HPDE6-E6E7 (cell line): ENCODE data around the gene C14orf93.

ENCODE experiments used
- DNase-seq: peaks from one replicate; pipeline ENCODE4 v3.0.0; 2011; ENCODE audit warnings: missing footprints; ENCODE audit errors: extremely low spot score

C14orf93 gene

DNA sequence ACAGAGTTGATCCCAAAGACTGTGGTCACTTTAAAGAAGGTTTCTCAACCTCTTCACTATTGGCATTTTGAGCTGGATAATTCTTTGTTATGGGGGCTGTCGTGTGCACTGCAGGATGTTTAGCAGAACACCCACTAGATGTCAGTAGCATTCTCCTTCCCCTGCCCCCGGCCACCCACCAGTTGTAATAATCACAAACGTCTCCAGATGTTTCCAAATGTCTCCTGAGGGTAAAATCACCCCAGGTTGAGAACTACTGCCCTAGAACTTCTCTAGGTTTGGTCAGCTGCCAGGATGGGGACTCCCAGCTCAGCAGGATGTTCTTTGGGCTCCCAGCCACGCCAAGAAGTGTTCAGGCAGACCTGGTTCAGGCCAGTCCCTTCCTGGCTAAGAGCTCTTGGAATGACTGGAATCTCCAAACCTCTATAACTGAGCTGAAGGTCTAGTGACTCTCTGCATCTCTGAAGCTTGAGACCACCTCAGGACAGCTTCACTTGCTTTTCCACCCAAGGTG lies 15.1 kb downstream of the C14orf93 start:
- DNase-seq = no peak

DNA sequence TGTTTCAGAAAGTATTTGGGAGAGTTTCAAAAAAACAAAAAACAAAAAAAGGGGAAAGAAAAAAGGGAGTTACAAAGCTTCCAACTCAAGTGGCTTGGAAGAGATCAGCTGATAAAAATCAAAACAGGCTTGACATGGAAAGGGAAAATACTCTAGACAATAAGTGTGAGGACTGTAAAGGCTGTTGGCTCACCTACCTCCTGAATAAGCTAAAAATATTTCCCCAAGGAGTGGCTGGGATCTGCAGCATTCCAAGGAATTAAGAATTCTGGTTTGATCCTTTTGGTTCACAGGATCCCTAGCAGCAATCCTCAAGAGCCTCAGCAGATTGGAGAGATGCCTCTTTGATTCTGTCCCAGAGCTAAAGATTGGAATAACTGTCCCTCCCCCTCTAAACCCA lies 16.4 kb downstream of the C14orf93 start:
- DNase-seq = no peak

DNA sequence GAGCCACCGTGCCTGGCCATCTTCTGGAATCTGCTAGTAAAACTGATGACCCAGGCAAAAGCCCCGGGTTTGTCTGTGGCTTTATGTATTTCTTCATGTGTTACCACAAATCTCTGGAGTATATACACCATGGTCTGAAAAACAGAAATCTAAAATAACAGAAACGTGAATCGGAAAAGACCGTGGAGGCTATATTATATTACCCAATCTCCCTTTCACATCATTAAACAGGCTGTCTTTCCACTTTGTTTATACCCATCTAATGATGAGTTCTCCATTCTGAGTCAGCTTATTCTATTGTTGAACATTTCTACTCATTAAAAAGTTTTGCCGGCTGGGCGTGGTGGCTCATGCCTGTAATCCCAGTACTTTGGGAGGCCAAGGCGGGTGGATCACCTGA lies 18.1 kb downstream of the C14orf93 start:
- no peak for DNase-seq

DNA sequence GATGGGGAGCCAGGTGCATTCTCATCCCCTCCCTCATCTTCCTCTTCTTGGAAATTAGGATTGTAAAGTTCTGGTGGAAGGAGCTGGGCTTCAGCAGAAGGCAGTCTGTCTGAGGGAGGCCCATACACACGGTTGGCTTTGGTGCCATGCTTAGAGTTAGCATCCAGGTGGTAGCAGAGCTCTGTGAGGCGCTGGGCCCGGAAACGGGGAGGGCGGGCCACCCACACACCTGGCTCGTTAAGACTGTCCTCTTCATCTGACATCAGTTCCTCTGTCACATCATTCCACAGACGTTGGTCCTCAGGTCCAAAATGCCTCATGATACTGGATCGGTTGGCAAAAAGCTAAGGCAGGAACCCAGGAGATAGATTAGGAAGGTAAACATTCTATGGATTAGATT lies 22.7 kb downstream of the C14orf93 start:
- no peak for DNase-seq

DNA sequence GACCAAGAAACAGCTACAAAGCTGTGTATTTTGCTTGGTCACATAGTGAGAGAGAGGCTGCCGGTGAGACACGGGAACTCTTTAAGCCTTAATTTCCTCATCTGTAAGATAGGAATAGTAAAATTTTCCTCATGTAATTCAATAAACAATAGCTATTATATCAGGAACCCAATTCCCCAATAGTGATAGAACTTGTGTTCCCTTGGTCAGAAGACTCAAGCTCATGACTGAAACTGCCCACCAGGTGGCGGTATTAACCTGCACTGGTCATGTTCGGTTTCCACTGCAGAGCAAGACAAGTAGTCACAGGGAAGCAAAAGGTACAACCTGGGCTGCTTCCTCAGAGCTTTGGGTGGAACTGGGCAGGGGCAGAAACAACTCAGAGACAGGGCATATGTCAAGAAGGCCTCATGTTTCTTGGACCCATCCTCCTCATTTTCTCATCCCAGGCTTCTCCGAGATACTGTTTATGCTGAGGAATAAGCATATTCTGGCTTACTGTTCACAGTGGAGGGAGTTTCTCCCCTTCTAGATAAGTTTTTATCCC lies 23.4 kb downstream of the C14orf93 start:
- no peak for DNase-seq

DNA sequence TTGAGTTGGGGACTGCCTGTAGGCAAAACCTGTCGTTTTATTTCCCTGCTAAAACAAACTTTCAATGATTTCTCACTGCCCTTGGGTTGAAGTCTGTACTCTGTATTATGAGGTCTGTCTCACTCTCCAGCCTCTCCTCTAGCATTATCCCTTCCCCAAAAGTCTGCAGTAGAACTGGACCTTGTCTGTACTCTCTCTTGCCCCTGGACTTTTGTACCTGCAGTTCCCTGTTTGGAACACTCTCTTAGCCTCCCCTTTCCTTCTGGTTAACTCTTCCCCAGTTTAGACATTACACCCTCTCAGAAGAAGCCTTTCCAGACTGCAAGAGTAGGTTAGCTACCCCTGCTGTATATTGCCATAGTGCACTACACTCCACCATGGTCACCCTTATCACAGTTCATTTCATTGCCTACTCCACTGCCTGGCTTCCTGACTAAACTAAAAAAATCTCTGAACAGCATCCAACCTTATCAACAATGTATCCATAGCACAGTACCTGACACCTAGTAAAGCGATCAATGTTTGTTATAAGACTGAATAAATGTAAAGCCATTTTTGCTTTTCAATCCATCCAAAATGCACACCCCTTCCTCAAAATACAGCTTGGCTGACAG lies 23.9 kb downstream of the C14orf93 start:
- no peak for DNase-seq

DNA sequence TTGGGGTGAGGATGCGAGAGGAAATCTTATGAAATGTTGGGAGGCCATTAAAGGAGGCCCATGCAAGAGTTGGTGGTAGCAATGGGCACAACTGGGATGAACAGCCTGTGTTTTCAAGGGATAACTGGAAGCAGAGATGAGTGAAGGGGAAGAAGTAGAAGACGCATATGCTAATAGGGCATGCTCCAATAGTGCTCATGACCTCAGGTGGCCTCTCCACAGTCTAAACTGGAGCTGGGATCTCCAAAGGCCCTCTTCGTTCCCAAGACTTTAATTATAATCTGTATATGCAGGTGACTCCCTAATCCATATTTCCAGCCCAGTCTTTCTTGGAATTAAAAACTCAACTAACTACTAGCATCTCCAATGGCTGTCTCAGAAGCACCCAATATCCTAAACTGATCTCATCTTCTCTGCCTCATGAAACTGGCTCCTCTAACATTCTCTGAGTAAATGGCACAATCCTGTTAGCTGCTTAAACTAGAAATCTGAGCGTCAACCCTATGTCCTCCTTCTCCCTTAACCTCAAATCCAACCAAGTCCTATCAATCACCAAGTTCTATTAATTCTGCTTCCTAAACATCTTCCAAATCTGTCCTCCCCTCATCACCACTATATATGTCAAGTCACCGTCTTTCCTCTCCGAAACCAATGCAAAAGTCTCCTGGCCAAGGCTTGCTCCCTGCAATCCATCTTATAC lies 24.8 kb downstream of the C14orf93 start:
- DNase-seq = no peak

DNA sequence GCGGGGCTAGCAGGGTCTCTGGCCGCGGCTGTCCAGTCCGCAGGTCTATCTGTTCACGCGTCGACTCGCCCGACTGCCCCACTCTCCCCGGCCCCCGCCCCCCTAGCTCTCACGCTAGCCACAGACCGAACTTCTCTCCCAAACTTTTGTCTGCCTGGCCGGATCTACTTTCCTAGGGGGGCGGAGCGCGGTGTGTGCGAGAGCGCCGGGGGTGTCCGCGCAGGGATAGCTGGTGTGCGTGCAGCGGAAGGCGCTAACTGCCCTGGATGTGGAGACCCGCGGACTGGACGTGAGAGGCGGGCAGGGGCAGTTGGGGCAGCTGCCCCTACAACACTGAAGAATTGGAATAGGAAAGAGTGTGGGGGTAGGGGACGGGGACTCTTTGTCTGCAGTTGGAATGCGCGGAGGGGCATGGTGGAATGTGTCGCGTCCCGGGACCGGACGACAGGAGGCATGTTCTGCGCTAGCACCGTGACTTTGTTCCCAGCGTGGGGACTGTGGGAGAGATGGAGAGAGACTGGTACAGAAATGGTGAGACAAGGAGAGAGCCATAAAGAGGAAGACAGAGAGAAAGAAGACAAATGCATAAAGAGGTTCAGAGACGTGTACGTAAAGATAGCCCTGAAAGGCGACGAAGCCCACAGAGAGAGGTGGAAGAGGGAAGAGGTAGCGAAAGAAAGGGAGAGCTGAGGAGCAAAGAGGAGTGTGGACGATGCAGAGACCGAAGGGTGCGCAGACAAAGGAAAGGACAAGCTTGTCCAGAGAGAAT lies 27.3 kb downstream of the C14orf93 start, which contains the start of gene AJUBA:
AJUBA (minus strand) TSS at position 75 of the 769 bp plus-strand sequence. CDS start 285 bp downstream, outside the sequence.
- no peak for DNase-seq

DNA sequence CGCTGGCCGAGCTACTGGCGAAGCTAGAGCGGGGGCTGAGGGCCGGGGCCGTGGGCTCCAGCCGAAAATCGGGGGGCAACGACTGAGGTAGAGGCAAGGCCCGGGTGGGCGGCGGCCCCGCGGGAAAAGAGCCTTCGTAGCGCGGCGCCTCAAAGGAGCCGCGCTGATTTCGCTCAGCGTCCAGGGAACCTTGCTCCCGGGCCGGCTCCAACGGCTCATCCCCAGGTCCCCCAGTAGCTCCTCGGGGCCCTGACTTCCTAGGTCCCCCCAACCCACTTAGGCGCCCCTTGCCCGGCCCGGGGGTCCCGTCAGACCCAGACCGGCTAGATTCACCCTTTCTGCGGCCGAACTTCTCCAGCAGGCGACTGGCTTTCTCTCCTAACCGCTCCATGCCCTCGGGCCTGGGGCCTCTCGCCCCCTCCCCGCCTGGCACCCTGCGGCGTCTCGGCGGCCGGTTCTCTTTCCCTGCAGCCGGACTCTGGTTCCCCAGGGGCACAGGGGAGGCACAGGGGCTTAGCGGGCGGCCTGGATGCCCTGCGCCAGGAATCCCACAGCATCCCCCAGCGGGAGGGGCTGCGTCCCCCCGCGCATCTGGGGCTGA lies 28.0 kb downstream of the C14orf93 start:
- DNase-seq = no peak

DNA sequence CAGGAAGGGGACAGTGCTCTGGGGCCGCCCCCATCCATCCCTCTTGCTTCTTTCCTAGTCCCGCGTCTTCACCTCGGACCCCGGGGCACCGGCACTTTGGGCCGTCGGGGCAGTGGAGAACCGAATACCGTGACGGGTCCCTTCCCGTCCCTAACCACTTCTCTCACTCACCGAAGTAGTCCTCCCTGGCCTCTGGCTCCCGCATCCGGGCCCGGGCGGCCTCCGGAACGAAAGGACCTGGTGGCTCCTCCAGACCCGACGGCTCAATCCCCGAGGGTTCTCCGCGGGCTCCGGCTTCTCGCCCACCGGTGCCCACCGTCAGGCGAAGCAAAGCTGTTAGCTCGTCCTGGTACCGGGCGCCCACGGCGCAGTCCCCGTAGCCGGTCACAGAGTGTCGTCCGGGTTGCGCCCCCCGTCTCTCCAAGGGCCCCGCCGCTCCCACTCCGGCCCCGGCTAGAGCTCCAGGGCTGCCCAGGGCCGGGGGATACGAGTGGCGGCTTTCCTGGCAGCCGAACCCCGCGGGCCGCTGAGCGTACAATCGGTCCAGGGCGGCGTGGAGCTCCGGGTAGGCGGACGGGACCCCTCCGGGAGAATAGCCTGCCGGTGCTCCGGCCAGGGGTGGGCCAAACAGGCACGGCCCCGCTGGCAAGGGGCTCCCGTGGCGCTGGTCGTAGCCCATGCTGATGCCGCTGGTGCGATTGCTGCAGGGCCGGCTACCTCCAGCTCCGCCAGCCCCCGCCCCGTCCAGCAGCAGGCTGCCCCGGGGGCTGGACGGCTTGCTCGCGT lies 28.7 kb downstream of the C14orf93 start:
- no peak for DNase-seq

DNA sequence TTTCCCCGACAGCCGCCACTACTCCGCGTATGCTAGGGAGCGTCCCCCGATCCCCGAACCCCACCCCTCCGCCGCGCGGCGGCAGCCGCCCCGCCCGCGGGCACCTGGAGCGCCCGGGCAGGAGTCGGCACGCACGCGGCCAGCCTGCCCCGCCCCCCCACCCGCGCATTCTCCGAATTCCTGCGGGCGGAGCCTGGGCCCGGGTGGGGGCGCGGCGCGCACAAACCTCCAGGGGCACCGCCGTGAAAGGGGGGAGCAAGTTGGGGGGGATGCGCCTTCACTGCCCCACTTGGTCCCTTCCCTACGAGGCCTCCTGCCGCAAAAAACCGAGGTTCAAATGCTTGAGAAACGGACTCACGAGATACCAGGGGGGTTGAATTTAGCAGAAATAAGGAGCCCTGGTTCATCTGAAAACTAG lies 29.3 kb downstream of the C14orf93 start:
- no peak for DNase-seq

DNA sequence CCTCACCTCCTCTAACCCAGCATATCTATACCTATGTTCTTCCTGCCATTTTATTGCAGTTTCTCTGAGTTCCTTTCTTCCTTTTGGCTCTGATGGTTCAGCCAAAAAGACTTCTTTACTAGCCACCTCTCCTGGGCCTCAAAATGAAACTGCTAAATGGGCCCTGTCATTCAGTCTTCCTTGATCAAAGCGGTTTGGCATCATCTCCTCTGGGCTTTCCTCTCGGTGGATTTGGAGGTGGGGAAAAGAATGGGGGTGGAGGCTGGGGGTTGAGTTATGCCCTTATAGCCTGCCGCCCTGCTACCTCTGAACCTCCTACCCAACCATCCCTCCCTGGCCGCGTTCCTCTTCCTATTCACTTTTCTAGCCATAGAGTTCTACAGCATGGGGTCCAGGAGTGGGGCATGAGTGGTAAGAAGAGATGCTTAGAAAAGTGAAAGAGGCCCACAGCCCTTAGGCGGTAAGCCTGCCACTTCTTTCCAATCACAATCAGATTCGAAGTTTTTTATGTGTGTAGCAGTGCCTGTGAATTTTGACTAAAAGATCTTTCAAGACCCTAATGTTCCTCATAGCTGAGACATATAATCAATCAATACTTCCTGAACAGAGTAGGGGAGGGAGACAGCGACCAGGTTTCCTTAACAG lies 30.1 kb downstream of the C14orf93 start:
- no peak for DNase-seq

DNA sequence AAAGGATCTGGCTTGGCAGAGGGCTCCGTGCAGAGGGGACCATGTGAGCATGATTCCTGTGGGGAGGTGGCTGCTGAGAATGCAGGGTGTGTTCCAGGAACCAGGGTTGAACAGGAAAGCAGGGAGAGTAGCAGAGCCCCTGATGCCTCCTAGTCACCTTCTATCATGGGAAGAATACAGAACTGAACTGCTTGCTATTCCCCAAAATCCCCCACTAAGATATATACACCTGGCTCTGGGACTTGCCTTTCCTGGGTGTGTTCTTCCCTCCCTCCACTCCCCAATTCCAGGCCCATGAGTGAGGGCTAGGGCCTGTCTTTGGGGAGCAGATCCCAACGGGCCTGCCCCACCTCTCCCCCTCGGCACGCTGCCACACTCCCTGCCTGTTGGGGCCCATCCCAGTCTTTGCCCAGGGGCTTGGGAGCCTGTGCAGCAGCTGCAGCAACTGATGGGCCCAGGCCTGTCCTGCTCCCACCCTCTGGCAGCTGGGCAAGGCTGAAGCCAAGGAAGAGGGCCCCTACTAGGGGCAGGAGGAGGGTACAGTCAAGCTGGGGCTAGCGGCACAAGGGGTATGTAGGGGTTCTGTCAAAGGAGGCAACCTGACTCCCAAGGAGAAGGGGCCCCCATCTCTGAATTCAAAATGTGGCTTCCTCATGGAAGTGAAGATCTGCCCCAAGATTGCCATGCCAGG lies 30.8 kb downstream of the C14orf93 start:
- DNase-seq = no peak

DNA sequence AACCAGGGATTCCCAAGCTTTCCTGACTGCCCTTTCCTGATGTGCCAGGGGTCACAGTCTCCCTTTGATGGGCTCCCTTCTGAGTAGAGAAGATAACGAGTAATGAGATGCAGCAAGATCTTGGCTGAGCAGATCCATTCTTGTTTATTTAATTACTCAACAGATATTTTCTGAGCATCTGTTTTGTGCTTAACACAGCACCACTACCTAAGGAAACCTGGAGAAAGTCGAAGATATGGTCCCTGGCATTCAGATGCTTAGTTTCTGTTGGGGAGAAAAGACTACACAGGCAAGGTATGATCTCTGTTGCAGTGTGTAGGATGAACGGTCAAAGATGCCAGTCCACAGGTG lies 31.5 kb downstream of the C14orf93 start:
- no peak for DNase-seq

DNA sequence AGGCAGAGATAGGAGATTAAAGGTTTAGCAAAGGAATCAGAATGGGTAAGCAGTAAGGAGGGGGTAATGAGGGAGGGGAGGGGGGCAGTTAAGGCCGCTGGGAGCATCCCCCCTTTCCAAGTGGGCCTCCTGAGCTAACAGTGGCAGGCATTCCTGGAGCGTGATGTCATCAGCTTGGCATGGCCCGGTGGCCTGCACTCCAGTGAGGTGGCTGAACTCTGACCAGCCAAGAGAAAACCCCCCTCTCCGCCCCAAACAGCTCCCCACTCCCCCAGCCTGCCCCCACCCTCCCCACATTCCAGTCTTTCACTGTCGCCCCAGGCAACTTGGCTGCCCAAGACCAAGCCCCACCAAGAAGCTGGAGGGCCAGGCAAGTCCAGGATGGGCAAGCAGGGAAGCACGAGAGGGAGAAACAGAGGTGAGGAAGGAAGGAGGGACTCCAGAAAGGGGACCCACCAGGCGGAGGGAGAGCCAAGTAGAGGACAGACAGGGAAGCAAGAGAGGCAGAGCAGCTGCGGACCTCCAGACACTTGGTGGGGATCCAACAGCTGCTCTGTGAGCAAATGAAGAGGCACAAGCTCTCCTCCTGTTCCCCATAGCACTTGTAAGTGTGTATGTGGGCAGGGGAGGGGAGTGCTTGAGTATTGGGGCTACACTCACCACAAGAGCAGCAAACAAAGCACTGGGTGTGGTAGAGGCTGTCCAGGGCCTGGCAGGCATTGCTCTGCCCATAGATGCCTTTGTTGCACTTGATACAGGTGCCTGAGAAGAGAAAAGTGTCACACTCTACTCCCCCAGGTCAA lies 32.1 kb downstream of the C14orf93 start:
- no peak for DNase-seq

DNA sequence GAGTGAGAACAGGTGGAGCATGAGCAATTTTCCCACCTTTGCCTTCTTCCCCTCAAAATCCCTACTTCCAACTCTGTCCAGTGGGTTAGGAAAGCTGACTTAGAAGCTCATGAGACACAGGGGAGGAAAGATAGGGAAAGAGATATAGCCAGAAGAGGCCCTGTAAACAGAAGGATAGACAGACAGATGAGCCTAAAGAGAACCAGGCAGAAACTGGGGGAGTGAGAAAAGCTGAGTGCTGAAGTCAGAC lies 32.6 kb downstream of the C14orf93 start:
- DNase-seq = no peak

DNA sequence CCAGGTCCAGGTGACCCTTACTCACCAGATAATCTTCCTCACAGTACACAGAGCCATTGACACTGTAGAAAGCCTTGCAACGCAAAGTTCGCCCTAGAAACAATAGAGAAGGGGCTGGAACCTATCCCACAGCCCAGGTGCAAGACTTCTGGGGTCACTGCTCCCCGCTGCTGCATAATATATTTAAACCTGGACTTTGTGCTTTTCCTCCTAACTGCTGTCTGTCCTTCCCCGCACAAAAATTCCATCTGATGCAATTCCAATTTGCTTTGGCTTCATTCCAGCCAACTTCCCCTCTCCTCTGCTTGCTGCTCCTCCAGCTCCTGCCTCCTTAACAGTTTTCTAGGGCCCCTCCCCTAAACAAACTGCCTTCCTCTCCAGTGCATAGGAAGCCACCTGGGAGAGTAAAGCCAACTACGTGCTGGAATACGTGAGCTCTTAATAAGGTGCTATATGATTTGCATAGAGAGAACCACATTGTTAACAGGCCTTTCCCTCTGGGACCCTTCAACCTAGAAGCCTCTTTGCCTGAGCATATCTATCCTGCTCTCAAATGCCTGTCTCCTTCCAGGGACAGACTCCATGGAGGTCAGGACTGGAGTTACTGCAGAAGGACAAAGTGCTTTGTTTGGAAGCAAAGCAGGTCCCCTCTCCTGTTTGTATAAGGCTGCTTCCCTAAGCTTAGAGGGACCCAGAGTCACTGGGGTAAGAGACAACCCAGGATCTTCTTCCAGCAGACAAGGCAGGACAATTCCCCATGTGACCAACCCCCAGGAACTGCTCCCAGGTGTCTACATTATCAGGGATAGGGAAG lies 33.1 kb downstream of the C14orf93 start:
- no peak for DNase-seq

DNA sequence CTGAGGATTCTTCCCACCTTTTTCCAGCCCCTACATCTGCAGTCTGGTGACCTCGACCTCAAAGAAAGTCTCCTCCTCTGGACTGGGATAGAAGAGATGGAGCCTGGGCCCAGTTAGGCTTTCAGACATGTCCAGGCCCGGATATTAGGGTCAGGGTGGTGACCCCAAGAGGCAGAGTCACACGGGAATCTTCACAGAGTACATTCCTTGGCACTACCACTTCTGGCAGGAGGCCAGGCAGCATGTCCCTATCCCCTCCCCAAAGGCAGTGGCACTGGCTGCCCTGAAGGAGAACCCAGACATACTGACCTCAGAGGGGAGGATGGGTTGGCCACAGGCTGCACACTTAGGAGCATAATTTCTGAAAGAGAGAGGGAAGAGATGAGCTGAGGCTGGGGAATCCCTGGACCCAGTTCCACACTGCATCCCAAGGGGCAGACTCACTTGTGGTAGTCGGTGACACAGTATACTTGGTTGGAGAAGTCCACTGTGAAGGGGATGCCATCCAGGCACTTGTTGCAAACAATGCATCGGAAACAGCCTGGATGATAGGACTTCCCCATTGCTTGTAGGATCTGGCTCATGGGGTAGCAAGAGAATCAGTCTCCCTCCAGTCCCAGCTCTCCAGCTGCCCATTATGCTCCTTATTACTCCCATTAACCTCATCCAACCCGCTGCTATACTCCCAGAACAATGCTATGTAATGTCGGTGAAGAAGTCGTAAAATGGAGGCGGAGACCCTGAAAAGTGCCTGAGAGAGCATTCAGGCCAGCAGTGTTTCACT lies 35.2 kb downstream of the C14orf93 start:
- DNase-seq = no peak
